IMR-90 (cell line): Measurements from ENCODE around the gene GFER.
A peak's percentile ranks its signal among the peaks of the same experiment; 100 is the strongest.

Source experiments
- MAFK ChIP-seq: IDR thresholded peaks from 2 replicates; pipeline ENCODE4 v1.6.1; 2012; ENCODE audit warnings: low read depth, low read length, improper control_type of control experiment
- POLR2A ChIP-seq: IDR thresholded peaks from 2 replicates; pipeline ENCODE4 v1.6.1; 2012; ENCODE audit warnings: mild to moderate bottlenecking, low read depth, low read length
- TF ChIP-seq, protein P1 (sequence below): conservative IDR thresholded peaks from 2 replicates; pipeline ENCODE4 v1.5.1; 2012; ENCODE audit warnings: mild to moderate bottlenecking, low read depth, low read length, improper control_type of control experiment
- TF ChIP-seq, protein P2 (sequence below): fragments of 150-350 bp; IDR thresholded peaks from 2 replicates; pipeline ENCODE4 v1.6.1; 2017; ENCODE audit warnings: mild to moderate bottlenecking, antibody characterized with exemption, low read length, low read depth

DNA sequence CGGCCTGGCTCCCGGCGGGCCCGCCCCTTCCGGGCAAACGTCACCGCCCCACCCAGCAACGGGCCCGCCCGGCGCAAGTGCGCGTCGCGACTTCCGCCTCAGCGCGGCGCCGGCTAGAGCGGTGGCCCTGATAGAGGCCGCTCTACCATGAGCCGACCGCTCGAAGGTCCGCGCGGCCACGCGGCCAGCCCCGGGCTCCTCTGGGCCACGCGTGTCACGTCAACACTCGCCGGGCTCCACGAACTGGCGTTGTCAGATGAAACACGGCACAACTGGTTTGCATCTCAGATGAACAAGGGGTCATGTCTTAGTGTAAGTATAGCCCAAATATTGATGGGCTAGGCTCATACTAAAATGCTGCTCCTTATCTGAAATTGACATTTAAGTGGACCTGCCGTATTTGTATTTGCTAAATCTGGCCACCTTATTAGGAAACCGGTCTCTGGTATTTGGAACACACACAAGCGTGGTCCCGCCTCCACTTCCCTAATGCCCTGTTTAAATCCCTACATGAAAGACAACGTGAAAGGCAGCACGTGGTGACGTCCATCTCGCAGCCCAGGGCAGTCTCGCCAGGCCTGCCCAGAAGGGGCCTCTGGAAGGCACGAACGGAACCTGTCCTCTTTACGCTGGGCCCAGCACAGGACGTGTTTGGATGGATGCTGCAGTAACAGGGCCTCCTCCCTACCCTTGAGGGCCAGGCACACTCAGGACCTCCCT lies 26.0 kb downstream of the GFER start, which contains the start of gene ZNF598:
- TF ChIP-seq, protein P1, sequence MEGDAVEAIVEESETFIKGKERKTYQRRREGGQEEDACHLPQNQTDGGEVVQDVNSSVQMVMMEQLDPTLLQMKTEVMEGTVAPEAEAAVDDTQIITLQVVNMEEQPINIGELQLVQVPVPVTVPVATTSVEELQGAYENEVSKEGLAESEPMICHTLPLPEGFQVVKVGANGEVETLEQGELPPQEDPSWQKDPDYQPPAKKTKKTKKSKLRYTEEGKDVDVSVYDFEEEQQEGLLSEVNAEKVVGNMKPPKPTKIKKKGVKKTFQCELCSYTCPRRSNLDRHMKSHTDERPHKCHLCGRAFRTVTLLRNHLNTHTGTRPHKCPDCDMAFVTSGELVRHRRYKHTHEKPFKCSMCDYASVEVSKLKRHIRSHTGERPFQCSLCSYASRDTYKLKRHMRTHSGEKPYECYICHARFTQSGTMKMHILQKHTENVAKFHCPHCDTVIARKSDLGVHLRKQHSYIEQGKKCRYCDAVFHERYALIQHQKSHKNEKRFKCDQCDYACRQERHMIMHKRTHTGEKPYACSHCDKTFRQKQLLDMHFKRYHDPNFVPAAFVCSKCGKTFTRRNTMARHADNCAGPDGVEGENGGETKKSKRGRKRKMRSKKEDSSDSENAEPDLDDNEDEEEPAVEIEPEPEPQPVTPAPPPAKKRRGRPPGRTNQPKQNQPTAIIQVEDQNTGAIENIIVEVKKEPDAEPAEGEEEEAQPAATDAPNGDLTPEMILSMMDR, result no peak
- peak; percentile 97 for TF ChIP-seq POLR2A
- TF ChIP-seq, protein P2, sequence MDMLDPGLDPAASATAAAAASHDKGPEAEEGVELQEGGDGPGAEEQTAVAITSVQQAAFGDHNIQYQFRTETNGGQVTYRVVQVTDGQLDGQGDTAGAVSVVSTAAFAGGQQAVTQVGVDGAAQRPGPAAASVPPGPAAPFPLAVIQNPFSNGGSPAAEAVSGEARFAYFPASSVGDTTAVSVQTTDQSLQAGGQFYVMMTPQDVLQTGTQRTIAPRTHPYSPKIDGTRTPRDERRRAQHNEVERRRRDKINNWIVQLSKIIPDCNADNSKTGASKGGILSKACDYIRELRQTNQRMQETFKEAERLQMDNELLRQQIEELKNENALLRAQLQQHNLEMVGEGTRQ, result peak; percentile 79
- no peak for TF ChIP-seq MAFK
